Right ventricle myocardium superior (tissue), 1 donor: ENCODE data around the gene ITPRIP. TPM values are rescaled to one million over a fixed set of nuclear protein-coding genes. Genes with fewer than 3 reads are reported as not detected.

Source experiments
- ATAC-seq: fragments of 200-7000 bp; cut with Tn5 transposase; one replicate; pipeline ENCODE4 v1.9.1; 2020; ENCODE audit warnings: mild to moderate bottlenecking; ENCODE audit not compliant: poor library complexity
- DNase-seq: peaks from one replicate; pipeline ENCODE4 v3.0.0-alpha.2; 2020
- intact Hi-C: fragments of 100-400 bp; cut with DNase I; formaldehyde crosslinking; loops from one replicate; pipeline ENCODE4 v1.11.2; 2022
- total RNA-seq: library from RNA; stranded (reverse); fragmentation: NEBNext Ultra II Directional; extraction: Animal tissue kit (Norgen Biotek cat#: 25700); gene quantifications from one replicate; pipeline ENCODE4 v1.2.1, GENCODE V29; 2021
- donor health status: DM: no; HTN: yes; CAD: no; lungs with severe emphysema.

Gene ITPRIP
- total RNA-seq, 1 donor from 2014 or later, result 29.1 TPM

- no peak for ATAC-seq
- no peak for DNase-seq
- intact Hi-C loops, result no loop called here
Observed at GRCh38 chr10:104329735-104330134, 8.5 kb downstream of the ITPRIP start.

DNA sequence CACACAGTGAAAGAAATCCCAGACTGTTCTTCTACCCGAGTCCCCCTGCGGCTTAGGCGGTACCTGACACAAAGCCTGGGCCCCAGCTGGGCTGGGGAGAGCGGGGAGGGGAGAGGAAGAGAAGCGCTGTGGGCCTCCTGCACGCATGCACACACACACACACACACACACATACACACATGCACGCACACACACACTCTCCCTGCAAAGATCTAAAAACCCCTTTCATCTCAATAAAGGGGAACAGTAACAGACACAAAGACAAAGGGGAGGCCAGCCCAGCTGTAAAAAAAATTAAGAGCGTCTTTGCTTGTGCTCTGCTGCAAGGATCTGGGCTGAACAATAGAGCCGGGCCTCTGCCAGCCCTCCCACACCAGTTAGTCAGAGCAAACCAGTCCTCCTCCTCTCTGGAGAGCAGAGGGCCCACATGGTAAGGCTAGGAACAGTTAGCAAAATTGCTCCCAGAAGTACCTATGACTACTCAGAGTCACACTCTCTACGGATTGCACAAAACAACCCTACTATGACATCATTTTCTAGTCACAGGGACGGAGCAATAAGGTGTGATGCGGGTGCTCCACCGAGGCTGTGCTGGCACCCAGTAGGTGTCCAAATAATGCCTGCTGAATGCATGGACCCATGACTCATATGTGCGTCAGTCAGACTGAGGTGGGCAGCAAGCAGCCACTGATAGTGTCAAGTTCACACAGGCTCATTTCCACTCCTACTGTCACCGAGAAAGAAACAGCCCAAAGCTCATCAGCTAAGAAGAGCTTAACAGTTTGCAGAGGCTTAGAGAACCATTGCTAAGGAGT is 9.2 kb downstream of the ITPRIP start:
- intact Hi-C loops, result no loop called here
- DNase-seq, result peak; percentile 71
- peak; percentile 6 for ATAC-seq

- ATAC-seq (no peak), DNase-seq (no peak)
- intact Hi-C loops, result no loop called here
Observed at GRCh38 chr10:104328646-104328895, 9.7 kb downstream of the ITPRIP start.

- DNase-seq, result peak; percentile 77
- intact Hi-C loops, result no loop called here
- no peak for ATAC-seq
Observed at GRCh38 chr10:104327745-104328645, 10.3 kb downstream of the ITPRIP start.

DNA sequence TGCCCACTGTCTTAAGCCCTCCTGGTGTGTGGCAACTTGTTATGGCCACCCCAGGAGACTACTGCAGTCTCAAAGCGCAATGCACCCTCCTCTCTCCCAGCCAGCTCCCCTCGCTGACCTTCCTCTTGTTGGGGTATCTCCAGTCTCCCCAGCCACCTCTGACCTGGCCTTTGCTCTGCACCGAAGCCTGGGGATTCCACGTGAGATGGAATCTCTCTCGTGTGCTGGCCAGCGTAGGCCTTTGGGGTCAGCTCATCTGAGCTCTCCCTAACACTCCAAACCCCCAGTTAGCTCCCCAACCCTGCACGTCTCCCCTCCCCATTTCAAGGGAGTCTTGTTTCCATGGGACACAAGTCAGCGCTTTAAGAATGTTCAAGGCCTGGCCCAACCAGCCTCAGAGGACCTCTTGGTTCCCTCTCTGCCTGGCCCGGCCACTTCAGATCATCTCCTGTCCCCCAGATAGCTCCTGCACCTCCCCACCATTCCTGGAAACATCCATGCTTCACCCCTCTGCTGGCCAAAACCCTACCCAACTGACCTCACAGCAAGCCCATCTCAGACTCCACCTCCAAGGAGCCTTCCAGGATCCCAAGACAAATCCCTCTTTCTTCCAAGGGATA is 11.2 kb downstream of the ITPRIP start:
- DNase-seq, result no peak
- no peak for ATAC-seq
- intact Hi-C loops, result no loop called here

GRCh38 chr10:104325436-104326435 is 12.5 kb downstream of the ITPRIP start:
- DNase-seq, result peak; percentile 77
- peak; percentile 15 for ATAC-seq
- intact Hi-C loops, result no loop called here

DNA sequence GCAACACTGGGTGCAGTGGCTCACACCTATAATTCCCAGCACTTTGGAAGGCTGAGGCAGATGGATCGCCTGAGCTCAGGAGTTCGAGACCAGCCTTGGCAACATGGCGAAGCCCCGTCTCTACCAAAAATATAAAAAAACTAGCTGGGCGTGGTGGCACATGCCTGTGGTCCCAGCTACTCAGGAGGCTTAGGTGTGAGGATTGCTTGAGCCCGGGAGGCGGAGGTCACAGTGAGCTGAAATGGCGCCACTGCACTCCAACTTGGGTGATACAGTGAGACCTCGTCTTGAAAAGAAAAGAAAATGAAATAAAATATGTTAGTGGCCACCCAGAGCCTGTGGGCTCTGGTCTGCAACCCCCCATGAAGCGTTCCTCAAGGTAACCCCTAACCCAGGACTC is 13.3 kb downstream of the ITPRIP start:
- no peak for ATAC-seq
- no peak for DNase-seq
- intact Hi-C loops, result no loop called here

- peak; percentile 73 for DNase-seq
- ATAC-seq, result no peak
- intact Hi-C loops, result no loop called here
Observed at GRCh38 chr10:104324221-104324686, 14.0 kb downstream of the ITPRIP start.

DNA sequence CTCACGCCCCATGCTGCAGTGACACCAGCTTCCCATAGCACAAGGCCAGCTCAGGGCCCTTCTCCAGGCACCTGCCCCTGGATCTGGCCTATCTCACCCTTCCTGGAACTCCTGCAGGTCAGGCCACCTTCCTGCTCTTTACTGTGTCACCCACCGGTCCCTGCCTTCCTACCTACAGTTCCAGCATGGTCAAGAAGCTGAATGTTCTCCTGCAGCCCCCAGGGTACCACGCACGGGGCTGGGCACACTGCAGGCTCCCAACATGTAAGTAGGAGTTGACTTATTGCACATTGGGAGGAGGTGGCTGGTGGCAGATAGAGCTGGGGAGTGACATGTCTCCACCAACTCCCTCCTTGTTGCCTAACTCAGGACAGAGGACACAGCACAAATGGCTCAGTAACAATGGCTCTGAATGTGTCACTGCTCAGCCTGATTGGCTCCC is 14.5 kb downstream of the ITPRIP start:
- ATAC-seq (no peak), DNase-seq (no peak)
- intact Hi-C loops, result no loop called here

DNA sequence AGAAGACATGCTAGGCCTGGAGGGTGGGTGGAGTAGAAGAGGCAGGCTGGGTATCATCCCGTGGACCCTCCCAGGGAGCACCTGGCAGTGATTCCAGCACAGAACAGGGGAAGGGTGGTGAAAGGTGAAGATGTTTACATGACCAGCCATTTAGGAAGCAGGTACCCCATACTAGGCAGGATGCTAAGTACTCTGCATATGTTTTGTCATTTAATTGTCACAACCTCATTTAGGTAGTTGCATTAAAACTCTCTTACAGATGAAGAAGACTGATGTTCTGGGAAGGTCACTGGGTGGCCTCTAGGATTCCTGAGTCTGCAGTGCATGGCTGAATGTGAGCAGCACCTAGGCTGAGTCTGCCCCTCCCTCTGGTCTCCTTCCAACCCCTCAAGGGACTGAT is 15.2 kb downstream of the ITPRIP start:
- intact Hi-C loops, result no loop called here
- DNase-seq (no peak), ATAC-seq (no peak)

- DNase-seq (peak; percentile 58), ATAC-seq (peak; percentile 9)
- intact Hi-C loops, result no loop called here
Observed at GRCh38 chr10:104322416-104322782, 15.9 kb downstream of the ITPRIP start.

GRCh38 chr10:104321725-104322415 is 16.4 kb downstream of the ITPRIP start:
- no peak for ATAC-seq
- no peak for DNase-seq
- intact Hi-C loops, result no loop called here

DNA sequence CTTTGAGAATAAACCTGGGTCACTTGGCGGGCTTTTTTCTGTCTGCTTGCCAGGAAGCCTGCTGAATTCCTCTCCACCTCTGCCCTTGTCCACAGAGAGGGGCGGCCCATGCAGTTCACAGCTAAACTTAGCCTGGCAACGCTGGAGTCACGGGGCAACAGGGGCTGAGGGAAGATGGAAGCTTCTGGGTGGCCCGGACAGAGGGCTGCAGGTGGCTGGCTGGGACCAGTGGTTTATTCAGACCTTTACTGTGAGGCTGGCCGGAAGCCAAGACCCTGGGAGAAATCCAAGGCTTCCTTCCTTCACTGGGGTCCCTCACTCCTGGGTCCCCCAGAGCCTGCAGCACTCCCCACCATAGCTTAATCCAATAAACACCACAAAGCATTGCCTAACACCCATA is 17.0 kb downstream of the ITPRIP start:
- DNase-seq (no peak), ATAC-seq (peak; percentile 41)
- intact Hi-C loops, result no loop called here

DNA sequence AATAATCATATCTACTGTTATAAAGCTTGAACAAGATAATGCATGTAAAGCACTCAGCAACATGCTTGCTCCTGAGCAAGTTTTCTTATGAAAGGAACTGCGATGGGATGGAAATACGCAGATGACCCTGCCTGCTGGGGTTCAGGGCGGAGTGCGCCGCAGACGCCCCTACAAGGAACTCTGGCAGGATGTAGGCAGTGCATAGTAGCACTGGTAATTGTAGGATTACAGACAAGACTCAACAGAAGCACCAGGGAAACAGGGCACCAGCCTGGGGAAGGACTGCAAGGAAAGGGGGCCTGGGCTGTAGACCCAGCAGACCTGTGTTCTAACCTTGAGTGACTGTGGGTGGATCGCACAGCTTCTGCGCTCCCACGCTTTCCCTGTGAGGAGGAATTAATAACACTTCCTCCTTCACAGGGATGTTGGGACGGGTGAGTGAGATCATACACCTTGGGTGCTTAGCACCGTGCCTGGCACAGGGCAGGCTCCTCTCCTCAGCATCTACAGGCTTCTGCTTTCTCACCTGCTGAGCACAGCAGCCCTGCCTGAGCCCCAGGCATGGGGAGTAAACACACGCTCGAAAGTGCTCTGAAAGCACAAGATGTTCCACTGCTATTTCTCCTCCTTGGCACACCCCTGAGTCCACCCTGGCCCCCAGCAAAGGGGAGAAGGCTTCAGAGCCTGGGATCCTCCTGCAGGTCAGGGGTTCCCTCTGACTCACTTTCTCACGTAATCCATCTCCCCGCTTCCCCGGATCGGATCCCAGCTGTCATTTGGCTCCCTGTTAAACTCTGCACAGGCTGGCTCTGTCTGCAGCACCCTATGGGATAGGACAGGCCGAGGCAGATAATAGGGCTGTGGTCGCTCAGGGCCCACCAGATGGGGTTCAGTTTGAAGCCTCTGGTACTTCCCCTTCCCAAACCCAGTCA is 19.2 kb downstream of the ITPRIP start:
- ATAC-seq (no peak), DNase-seq (no peak)
- intact Hi-C loops, result no loop called here

DNA sequence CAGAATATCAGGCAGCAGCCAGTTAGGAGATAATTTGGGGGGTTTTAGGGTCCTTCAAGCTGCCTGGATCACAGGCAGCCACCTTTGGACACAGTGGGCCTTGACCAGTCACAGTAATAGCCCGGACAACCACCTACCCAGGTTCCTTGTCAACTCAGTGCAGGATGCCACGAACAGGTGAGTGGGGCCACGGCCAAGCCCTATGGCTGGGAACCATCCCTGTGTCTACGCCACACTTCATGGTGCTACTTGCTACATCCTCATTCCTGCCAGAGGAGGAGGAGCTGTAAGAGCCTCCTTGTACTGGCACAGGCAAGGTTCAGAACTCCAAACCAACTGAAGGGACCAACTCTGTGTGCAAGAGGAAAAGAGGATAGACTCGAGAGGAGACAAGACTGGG is 19.9 kb downstream of the ITPRIP start:
- no peak for DNase-seq
- intact Hi-C loops, result no loop called here
- no peak for ATAC-seq

DNA sequence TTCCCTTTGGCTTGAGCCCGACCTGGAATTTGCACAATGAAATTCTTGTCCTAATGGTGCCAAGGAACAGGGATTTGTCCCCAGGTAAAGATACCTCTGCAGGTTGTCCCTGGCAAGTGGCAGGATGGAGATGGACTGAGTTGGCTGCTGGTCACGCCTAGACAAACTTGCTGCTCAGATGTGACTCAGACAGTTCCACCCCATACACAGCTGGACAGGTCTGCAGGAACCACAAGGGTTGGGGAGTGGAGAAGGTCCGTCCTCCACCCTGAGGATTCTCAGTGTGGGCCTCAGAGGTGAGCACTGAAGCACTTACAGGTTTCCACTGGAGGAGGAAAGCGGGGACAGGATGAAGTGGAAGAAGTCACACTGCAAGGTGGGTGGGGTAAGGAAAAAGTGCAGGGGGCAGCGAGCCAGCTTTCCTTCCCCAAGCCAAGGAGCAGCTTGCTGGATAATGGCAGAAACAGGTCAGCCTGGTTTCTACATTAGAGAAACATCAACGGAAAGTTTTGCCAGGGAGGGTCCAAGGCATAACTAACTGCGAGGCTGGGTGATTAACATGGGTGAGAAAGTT is 20.5 kb downstream of the ITPRIP start:
- ATAC-seq, result no peak
- intact Hi-C loops, result no loop called here
- no peak for DNase-seq
